GM23248 (cell line): ENCODE data around the gene MEGF9. TPM values are rescaled to one million over a fixed set of nuclear protein-coding genes. Genes with fewer than 3 reads are reported as not detected.

Experiments
- DNase-seq: peaks from one replicate; pipeline ENCODE4 v3.0.0-alpha.2; 2015
- H2AFZ ChIP-seq: fragments of 200-600 bp; sonication (generic); 2 replicates; pipeline ENCODE4 v1.6.1; 2016; ENCODE audit warnings: antibody characterized with exemption
- H3F3A ChIP-seq: fragments of 200-600 bp; sonication (generic); 2 replicates; pipeline ENCODE4 v1.6.1; 2016; ENCODE audit warnings: mild to moderate bottlenecking, antibody characterized with exemption, mixed run types; ENCODE audit not compliant: insufficient read depth
- H3K27ac ChIP-seq: fragments of 200-600 bp; sonication (generic); 2 replicates; pipeline ENCODE4 v1.5.1; 2016; ENCODE audit warnings: mild to moderate bottlenecking
- H3K27me3 ChIP-seq: fragments of 200-600 bp; sonication (generic); replicated peaks from 2 replicates; pipeline ENCODE4 v1.6.1; 2016; ENCODE audit warnings: mild to moderate bottlenecking; ENCODE audit not compliant: insufficient read depth
- H3K36me3 ChIP-seq: fragments of 200-600 bp; sonication (generic); 2 replicates; pipeline ENCODE4 v1.6.1; 2016; ENCODE audit warnings: low read depth, mild to moderate bottlenecking
- H3K4me1 ChIP-seq: fragments of 200-600 bp; sonication (generic); 2 replicates; pipeline ENCODE4 v1.6.1; 2016; ENCODE audit warnings: mild to moderate bottlenecking; ENCODE audit not compliant: insufficient read depth
- H3K4me2 ChIP-seq: fragments of 200-600 bp; sonication (generic); one replicate; pipeline ENCODE4 v1.6.1; 2016; ENCODE audit warnings: mild to moderate bottlenecking; ENCODE audit not compliant: unreplicated experiment
- H3K4me3 ChIP-seq: fragments of 200-600 bp; sonication (generic); 2 replicates; pipeline ENCODE4 v1.5.1; 2016; ENCODE audit warnings: mild to moderate bottlenecking
- H3K79me2 ChIP-seq: fragments of 200-600 bp; sonication (generic); 2 replicates; pipeline ENCODE4 v1.6.1; 2016; ENCODE audit warnings: mild to moderate bottlenecking; ENCODE audit not compliant: insufficient read depth
- H3K9ac ChIP-seq: fragments of 200-600 bp; sonication (generic); 2 replicates; pipeline ENCODE4 v1.6.1; 2016; ENCODE audit warnings: mild to moderate bottlenecking
- H3K9me2 ChIP-seq: fragments of 200-600 bp; sonication (generic); 2 replicates; pipeline ENCODE4 v1.6.1; 2016; ENCODE audit warnings: mixed run types, mild to moderate bottlenecking, moderate library complexity; ENCODE audit not compliant: insufficient read depth
- H3K9me3 ChIP-seq: fragments of 200-600 bp; sonication (generic); one replicate; pipeline ENCODE4 v1.6.1; 2017; ENCODE audit warnings: low read depth
- H4K20me1 ChIP-seq: fragments of 200-600 bp; sonication (generic); 2 replicates; pipeline ENCODE4 v1.6.0; 2016; ENCODE audit not compliant: insufficient read depth
- EZH2 ChIP-seq: fragments of 200-600 bp; sonication (generic); IDR thresholded peaks from 2 replicates; pipeline ENCODE4 v1.6.1; 2018; ENCODE audit warnings: antibody characterized with exemption, mild to moderate bottlenecking; ENCODE audit not compliant: insufficient read depth, poor library complexity, severe bottlenecking
- EZH2phosphoT487 ChIP-seq: fragments of 200-600 bp; sonication (generic); IDR thresholded peaks from 2 replicates; pipeline ENCODE4 v1.6.1; 2018; ENCODE audit warnings: antibody characterized with exemption, moderate library complexity, mild to moderate bottlenecking, low read depth; ENCODE audit not compliant: insufficient read depth
- WGBS, 2 experiments: methylation state at CpG; one replicate each; pipeline ENCODE4 v1.1.6; 2015 to 2017; ENCODE audit warnings: low lambda C conversion rate in 2 of 2, low coverage in 1 of 2; ENCODE audit errors: missing lambda C conversion rate in 2 of 2; 5-methylcytosine and 5-hydroxymethylcytosine counted together
- in situ Hi-C: fragments of 300-500 bp; cut with MboI; formaldehyde crosslinking; loops from 2 replicates; pipeline ENCODE4 v1.15.0; 2020
- polyA plus RNA-seq: library from polyadenylated mRNA; unstranded; fragments of >200 nt; fragmentation: Nextera tagmentation; extraction: Ambion mirVana; gene quantifications from 2 replicates; pipeline ENCODE4 v1.2.1, GENCODE V29; 2016
- total RNA-seq: library from RNA; depleted of rRNA; stranded (reverse); fragments of >200 nt; shearing (Covaris generic); gene quantifications from 2 replicates; pipeline ENCODE4 v1.2.3, GENCODE V29; 2014

Gene MEGF9
- total and polyA plus RNA-seq, 2 experiments from 2014 or later: 2.1 to 3.8 TPM

DNA sequence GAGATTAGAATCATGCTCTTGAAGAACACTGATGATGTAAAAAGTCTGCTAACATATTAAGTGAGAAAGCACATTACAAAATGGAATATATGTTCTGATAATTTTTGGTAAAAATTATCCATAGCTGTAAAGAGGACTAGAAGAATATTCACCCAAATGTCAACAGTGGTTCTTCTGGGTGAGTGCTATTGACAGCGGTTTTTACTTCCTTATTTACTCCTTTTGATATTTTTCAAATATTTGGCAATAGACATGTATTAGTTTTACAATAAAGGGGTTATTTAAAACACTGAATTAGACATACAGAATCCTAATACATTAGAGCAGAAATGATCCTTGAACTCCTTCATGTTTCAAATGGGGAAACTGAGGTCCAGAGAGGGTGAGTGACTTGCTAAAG is 26.9 kb upstream of the MEGF9 start:
- TF ChIP-seq EZH2phosphoT487: no peak
- no peak for TF ChIP-seq EZH2
- no peak overlapping the region for H3K9ac ChIP-seq
- no peaks in the 10 kb centered on the region for H3K4me1 ChIP-seq
- H3K4me3 ChIP-seq: no peak overlapping the region
- no peak overlapping the region for H3K4me2 ChIP-seq
- no peaks in the 10 kb centered on the region for H3F3A ChIP-seq
- H3K9me3 ChIP-seq: no peaks in the 10 kb centered on the region
- no peaks in the 10 kb centered on the region for H3K27me3 ChIP-seq
- H4K20me1 ChIP-seq: no peaks in the 10 kb centered on the region
- no peaks in the 10 kb centered on the region for H3K9me2 ChIP-seq
- WGBS, 2 experiments: 65 to 74% methylated on average over 1 of the region's 1 CpG
- in situ Hi-C loops: no loop called here
- no peaks in the 10 kb centered on the region for H3K36me3 ChIP-seq
- no peak for DNase-seq
- no peak overlapping the region for H3K27ac ChIP-seq
- no peak overlapping the region for H2AFZ ChIP-seq
- H3K79me2 ChIP-seq: no peaks in the 10 kb centered on the region

DNA sequence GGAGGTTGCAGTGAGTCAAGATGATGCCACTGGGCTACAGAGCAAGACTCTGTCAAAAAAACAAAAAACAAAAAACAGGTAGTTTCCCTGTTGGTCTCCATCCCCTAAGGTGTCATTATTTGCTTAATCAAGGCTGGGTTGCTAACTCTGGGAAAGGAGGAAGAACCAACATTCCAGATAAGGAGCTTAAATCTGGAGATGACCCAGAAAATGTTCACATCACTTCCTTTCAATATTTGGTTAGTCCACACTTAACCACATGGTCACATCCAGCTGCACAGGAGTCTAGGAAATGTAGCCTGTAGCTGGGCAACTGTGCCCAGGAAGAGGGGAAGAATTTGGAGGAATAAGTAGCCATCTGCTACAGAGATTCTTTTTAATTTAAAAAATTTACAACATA is 25.9 kb upstream of the MEGF9 start:
- H3K9me3 ChIP-seq: no peaks in the 10 kb centered on the region
- H3K27me3 ChIP-seq: no peaks in the 10 kb centered on the region
- no peaks in the 10 kb centered on the region for H3K79me2 ChIP-seq
- H3K9me2 ChIP-seq: no peaks in the 10 kb centered on the region
- no peaks in the 10 kb centered on the region for H4K20me1 ChIP-seq
- H3K36me3 ChIP-seq: no peaks in the 10 kb centered on the region
- no peak for DNase-seq
- no peak for TF ChIP-seq EZH2phosphoT487
- TF ChIP-seq EZH2: no peak
- no peak overlapping the region for H3K9ac ChIP-seq
- H3K4me3 ChIP-seq: no peak overlapping the region
- in situ Hi-C loops: no loop called here
- 0 out of 2 replicates have a peak, but pooled peaks cover 3% of the 10 kb centered on the region for H3K4me1 ChIP-seq
- H3F3A ChIP-seq: peaks cover 7% of the 10 kb centered on the region; the same call in 1 of the 2 replicates
- H2AFZ ChIP-seq: no peak overlapping the region
- no peak overlapping the region for H3K4me2 ChIP-seq
- H3K27ac ChIP-seq: no peak overlapping the region

DNA sequence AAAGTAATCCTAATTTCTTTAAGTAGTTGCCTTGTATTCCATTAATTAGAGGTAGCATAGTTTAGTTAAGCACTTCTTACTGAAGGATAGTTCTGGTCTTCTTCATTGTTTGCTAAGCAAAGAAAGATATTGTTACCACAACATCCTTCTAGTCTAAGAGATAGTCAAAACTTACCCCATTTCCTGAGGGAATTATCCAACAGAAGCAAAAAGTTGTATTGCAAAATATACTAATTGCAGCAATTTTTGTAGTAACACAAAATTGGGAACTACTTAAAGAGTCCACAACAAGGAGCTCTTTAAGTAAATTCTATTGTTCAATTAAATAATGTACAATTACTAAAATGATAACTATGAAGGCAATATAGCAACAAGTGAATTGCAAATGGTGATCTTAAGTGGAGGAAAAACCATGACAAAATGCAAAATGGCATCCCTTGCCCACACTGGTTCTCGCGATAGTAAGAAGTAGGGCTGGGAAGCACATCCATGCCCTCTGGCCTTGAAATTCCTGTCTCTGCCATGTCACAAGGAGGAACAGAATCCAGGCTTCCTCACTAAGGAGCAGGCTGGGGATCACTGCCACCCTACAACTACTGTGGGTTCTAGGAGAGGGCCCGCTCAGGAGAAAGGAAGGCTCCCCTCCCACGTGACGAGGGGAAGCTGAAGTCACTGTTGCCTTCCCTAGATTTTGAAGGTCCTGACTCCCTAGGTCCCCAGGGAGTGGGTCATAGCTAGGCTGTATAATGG is 23.3 kb upstream of the MEGF9 start:
- in situ Hi-C loops: no loop called here
- WGBS, 2 experiments: 87 to 94% methylated on average over 5 of the region's 5 CpGs

DNA sequence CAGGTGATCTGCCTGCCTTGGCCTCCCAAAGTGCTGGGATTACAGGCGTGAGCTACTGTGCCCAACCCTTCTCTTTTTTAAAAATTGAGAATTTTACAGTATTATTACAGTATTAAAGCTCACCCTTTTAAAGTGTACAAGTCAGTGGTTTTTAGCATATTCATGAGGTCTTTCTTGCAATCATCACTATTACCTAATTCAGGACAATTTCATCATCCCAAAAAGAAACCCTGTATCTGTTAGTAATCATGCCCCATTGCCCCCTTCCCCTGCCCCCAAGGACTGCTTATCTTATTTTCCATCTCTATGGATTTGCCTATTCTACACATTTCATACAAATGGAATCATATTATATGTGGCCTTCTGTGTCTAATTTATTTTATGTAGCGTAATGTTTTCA is 22.6 kb upstream of the MEGF9 start:
- peaks cover 8% of the 10 kb centered on the region; the same call in 1 of the 2 replicates for H3F3A ChIP-seq
- H4K20me1 ChIP-seq: no peaks in the 10 kb centered on the region
- no peaks in the 10 kb centered on the region for H3K9me2 ChIP-seq
- H3K9me3 ChIP-seq: no peaks in the 10 kb centered on the region
- WGBS, 2 experiments: 82 to 88% methylated on average over 2 of the region's 2 CpGs
- in situ Hi-C loops: no loop called here
- H3K4me3 ChIP-seq: no peak overlapping the region
- no peak overlapping the region for H3K4me2 ChIP-seq
- DNase-seq: no peak
- peaks cover 14% of the 10 kb centered on the region for H3K4me1 ChIP-seq
- no peak overlapping the region for H3K9ac ChIP-seq
- no peak overlapping the region for H2AFZ ChIP-seq
- TF ChIP-seq EZH2phosphoT487: no peak
- no peak for TF ChIP-seq EZH2
- H3K36me3 ChIP-seq: no peaks in the 10 kb centered on the region
- no peaks in the 10 kb centered on the region for H3K79me2 ChIP-seq
- no peaks in the 10 kb centered on the region for H3K27me3 ChIP-seq
- no peak overlapping the region for H3K27ac ChIP-seq

More for the DNA sequence above, 23.3 kb upstream of the MEGF9 start:
- no peaks in the 10 kb centered on the region for H3K9me3 ChIP-seq
- H3K4me1 ChIP-seq: peaks cover 14% of the 10 kb centered on the region
- H3K9me2 ChIP-seq: no peaks in the 10 kb centered on the region
- H4K20me1 ChIP-seq: no peaks in the 10 kb centered on the region
- no peak overlapping the region for H3K9ac ChIP-seq
- H3K36me3 ChIP-seq: no peaks in the 10 kb centered on the region
- no peak overlapping the region for H3K27ac ChIP-seq
- peaks cover 8% of the 10 kb centered on the region; the same call in 1 of the 2 replicates for H3F3A ChIP-seq
- DNase-seq: no peak
- no peaks in the 10 kb centered on the region for H3K27me3 ChIP-seq
- H3K4me2 ChIP-seq: no peak overlapping the region
- TF ChIP-seq EZH2phosphoT487 (no peak), EZH2 (no peak)
- H2AFZ ChIP-seq: no peak overlapping the region
- no peak overlapping the region for H3K4me3 ChIP-seq
- no peaks in the 10 kb centered on the region for H3K79me2 ChIP-seq
